HCT116 (cell line): ENCODE data around the gene SPOPL. TPM values are rescaled to one million over a fixed set of nuclear protein-coding genes. Genes with fewer than 3 reads are reported as not detected.

Source experiments
- ATAC-seq: fragments of 200-7000 bp; cut with Tn5 transposase; 2 replicates; pipeline ENCODE4 v1.9.1; 2020; ENCODE audit warnings: mild to moderate bottlenecking, moderate library complexity
- BruUV-seq: library from RNA; stranded (reverse); fragments of 400-500 nt; replicated peaks from 2 replicates; lab custom pipeline; 2021; lab: Mats Ljungman, UMichigan
- CTCF ChIA-PET: fragments of 300-600 bp; sonication (Branson Sonifier 250); formaldehyde crosslinking; loops from one replicate; lab custom pipeline; 2021; ENCODE audit warnings: antibody characterized with exemption; lab: Charles Lee
- POLR2A ChIA-PET: fragments of 300-600, 350-600 bp; sonication (Branson Sonifier 250); formaldehyde crosslinking; loops from one replicate; lab custom pipeline; 2021; ENCODE audit warnings: antibody characterized with exemption; lab: Charles Lee
- RAD21 ChIA-PET, 2 experiments: fragments of 300-600 bp; sonication (Branson Sonifier 250); formaldehyde crosslinking; loops; one replicate each; lab custom pipeline; 2023; ENCODE audit warnings: low total read pairs in 2 of 2; ENCODE audit not compliant: uncharacterized antibody in 2 of 2, unreplicated experiment in 2 of 2, low non-redundant PET in 1 of 2; lab: Charles Lee
- DNase-seq: peaks from one replicate; pipeline ENCODE4 v3.0.0-alpha.2; 2010; ENCODE audit warnings: low read depth, low spot score
- H2AFZ ChIP-seq: fragments of 200-600 bp; shearing (Covaris generic), sonication (generic); 2 replicates; pipeline ENCODE4 v1.6.1; 2017; ENCODE audit warnings: low read depth, mixed run types, mixed read lengths, antibody characterized with exemption, low read length; ENCODE audit not compliant: poor library complexity, severe bottlenecking
- H3K27ac ChIP-seq: 2 replicates; pipeline ENCODE4 v1.5.1; 2012; ENCODE audit warnings: low read depth, low read length
- H3K27me3 ChIP-seq: fragments of 200-600 bp; sonication (generic); 2 replicates; pipeline ENCODE4 v1.6.1; 2016; ENCODE audit warnings: mixed run types, low read length, mixed read lengths; ENCODE audit not compliant: insufficient read depth
- H3K36me3 ChIP-seq, 2 experiments: fragments of 200-500 bp in 1 of 2; fragments of 200-600 bp in 1 of 2; sonication (Bioruptor generic) in 1 of 2; sonication (generic) in 1 of 2; 2 replicates each; pipeline versions ENCODE4 v1.5.1 to v1.6.1; 2014 to 2016; ENCODE audit warnings: low read length in 2 of 2, inconsistent platforms in 1 of 2, mixed read lengths in 1 of 2, mixed run types in 1 of 2; ENCODE audit not compliant: insufficient read depth in 2 of 2, control insufficient read depth in 1 of 2
- H3K4me1 ChIP-seq, 2 experiments: fragments of 200-600 bp in 1 of 2; sonication (generic) in 1 of 2; 2 replicates each; pipeline versions ENCODE4 v1.5.1 to v1.6.1; 2012 to 2017; ENCODE audit warnings: low read length in 2 of 2, inconsistent platforms in 1 of 2, mild to moderate bottlenecking in 1 of 2, mixed read lengths in 1 of 2, mixed run types in 1 of 2, moderate library complexity in 1 of 2; ENCODE audit not compliant: insufficient read depth in 2 of 2, control insufficient read depth in 1 of 2
- H3K4me2 ChIP-seq: fragments of 200-600 bp; sonication (generic); 2 replicates; pipeline ENCODE4 v1.6.1; 2017; ENCODE audit warnings: mixed run types, low read length, mixed read lengths
- H3K4me3 ChIP-seq, 2 experiments: fragments of 200-600 bp in 1 of 2; sonication (generic) in 1 of 2; replicated peaks in 1 of 2; 2 replicates each; pipeline ENCODE4 v1.5.1; 2011 to 2016; ENCODE audit warnings: low read length in 2 of 2, control low read depth in 1 of 2, low read depth in 1 of 2, mild to moderate bottlenecking in 1 of 2, mixed read lengths in 1 of 2, mixed run types in 1 of 2
- H3K79me2 ChIP-seq: fragments of 200-600 bp; sonication (generic); 2 replicates; pipeline ENCODE4 v1.6.1; 2017; ENCODE audit warnings: mild to moderate bottlenecking, mixed run types, low read length, moderate library complexity, mixed read lengths; ENCODE audit not compliant: insufficient read depth
- H3K9ac ChIP-seq: fragments of 200-600 bp; sonication (generic); 2 replicates; pipeline ENCODE4 v1.6.1; 2016; ENCODE audit warnings: low read length, mixed read lengths
- H3K9me2 ChIP-seq: fragments of 200-600 bp; sonication (generic), shearing (Covaris generic); 2 replicates; pipeline ENCODE4 v1.6.1; 2017; ENCODE audit warnings: mixed run types, mild to moderate bottlenecking, moderate library complexity; ENCODE audit not compliant: insufficient read depth
- H3K9me3 ChIP-seq, 2 experiments: fragments of 200-500 bp in 1 of 2; fragments of 200-600 bp in 1 of 2; sonication (Bioruptor generic) in 1 of 2; sonication (generic) in 1 of 2; 2 replicates each; pipeline ENCODE4 v1.6.1; 2014 to 2017; ENCODE audit warnings: low read length in 2 of 2, mixed read lengths in 2 of 2, inconsistent platforms in 1 of 2, low read depth in 1 of 2, mild to moderate bottlenecking in 1 of 2, mixed run types in 1 of 2, moderate library complexity in 1 of 2; ENCODE audit not compliant: control insufficient read depth in 1 of 2, insufficient read depth in 1 of 2
- H4K20me1 ChIP-seq: fragments of 200-600 bp; sonication (generic), shearing (Covaris generic); 2 replicates; pipeline ENCODE4 v1.6.1; 2017; ENCODE audit warnings: mixed run types, mild to moderate bottlenecking, moderate library complexity; ENCODE audit not compliant: insufficient read depth
- ATF3 ChIP-seq: IDR thresholded peaks from 2 replicates; pipeline ENCODE4 v1.6.1; 2012
- CBX3 ChIP-seq: IDR thresholded peaks from 2 replicates; pipeline ENCODE4 v1.6.1; 2012; ENCODE audit warnings: low read depth
- CEBPB ChIP-seq: IDR thresholded peaks from 2 replicates; pipeline ENCODE4 v1.6.1; 2012; ENCODE audit warnings: low read depth
- ELF1 ChIP-seq: IDR thresholded peaks from 2 replicates; pipeline ENCODE4 v1.6.1; 2012; ENCODE audit warnings: low read depth, borderline replicate concordance
- EZH2phosphoT487 ChIP-seq: fragments of 200-600 bp; IDR thresholded peaks from 2 replicates; pipeline ENCODE4 v1.6.1; 2018; ENCODE audit warnings: antibody characterized with exemption, borderline replicate concordance
- JUND ChIP-seq: IDR thresholded peaks from 2 replicates; pipeline ENCODE4 v1.6.1; 2012
- RAD21 ChIP-seq: IDR thresholded peaks from 2 replicates; pipeline ENCODE4 v1.6.1; 2012; ENCODE audit warnings: low read depth, mild to moderate bottlenecking
- REST ChIP-seq: IDR thresholded peaks from 2 replicates; pipeline ENCODE4 v1.6.1; 2012; ENCODE audit warnings: low read depth
- SIN3A ChIP-seq: IDR thresholded peaks from 2 replicates; pipeline ENCODE4 v1.6.1; 2012; ENCODE audit warnings: low read depth
- SRF ChIP-seq: IDR thresholded peaks from 2 replicates; pipeline ENCODE4 v1.6.1; 2012; ENCODE audit warnings: low read depth
- TCF7L2 ChIP-seq: IDR thresholded peaks from 2 replicates; pipeline ENCODE4 v1.7.0; 2011; ENCODE audit warnings: borderline replicate concordance, inconsistent platforms; ENCODE audit not compliant: insufficient read depth, insufficient read length; ENCODE audit errors: extremely low read depth
- ZFX ChIP-seq: fragments of 450-650 bp; IDR thresholded peaks from 2 replicates; pipeline ENCODE4 v1.6.1; 2017
- intact Hi-C: fragments of 100-400 bp; cut with micrococcal nuclease; formaldehyde crosslinking; loops from 2 replicates; pipeline ENCODE4 v1.10.0; 2022
- total RNA-seq: library from RNA; stranded (reverse); gene quantifications from one replicate; pipeline ENCODE4 v1.2.1, GENCODE V29; 2021; ENCODE audit not compliant: unreplicated experiment

Gene SPOPL
- total RNA-seq, 1 experiment from 2014 or later = 48.3 TPM

GRCh38 chr2:138559641-138560040, 58.1 kb downstream of the SPOPL start:
- no peak overlapping the region for H3K4me3 ChIP-seq
- no peak overlapping the region for H3K27ac ChIP-seq
- no peak overlapping the region for H3K4me2 ChIP-seq
- no peaks in the 10 kb centered on the region for H4K20me1 ChIP-seq
- H3K9me2 ChIP-seq = no peaks in the 10 kb centered on the region
- no peak for DNase-seq
- H3K36me3 ChIP-seq = peaks cover 3 to 7% of the 10 kb centered on the region in 2 experiments; a peak in 2 of 4 replicates
- no peaks in the 10 kb centered on the region for H3K27me3 ChIP-seq
- H3K79me2 ChIP-seq = no peaks in the 10 kb centered on the region
- no peak overlapping the region for H3K9ac ChIP-seq
- H3K9me3 ChIP-seq = no peaks in the 10 kb centered on the region
- H2AFZ ChIP-seq = no peak overlapping the region
- ChIA-PET POLR2A (no interaction called here), RAD21 (no interaction called here), CTCF (no interaction called here)
- intact Hi-C loops = no loop called here
- no peaks in the 10 kb centered on the region for H3K4me1 ChIP-seq
- TF ChIP-seq JUND (no peak), ATF3 (no peak), REST (no peak), RAD21 (no peak), CBX3 (no peak)
- no TSS peak for BruUV-seq
- ATAC-seq = no peak

DNA sequence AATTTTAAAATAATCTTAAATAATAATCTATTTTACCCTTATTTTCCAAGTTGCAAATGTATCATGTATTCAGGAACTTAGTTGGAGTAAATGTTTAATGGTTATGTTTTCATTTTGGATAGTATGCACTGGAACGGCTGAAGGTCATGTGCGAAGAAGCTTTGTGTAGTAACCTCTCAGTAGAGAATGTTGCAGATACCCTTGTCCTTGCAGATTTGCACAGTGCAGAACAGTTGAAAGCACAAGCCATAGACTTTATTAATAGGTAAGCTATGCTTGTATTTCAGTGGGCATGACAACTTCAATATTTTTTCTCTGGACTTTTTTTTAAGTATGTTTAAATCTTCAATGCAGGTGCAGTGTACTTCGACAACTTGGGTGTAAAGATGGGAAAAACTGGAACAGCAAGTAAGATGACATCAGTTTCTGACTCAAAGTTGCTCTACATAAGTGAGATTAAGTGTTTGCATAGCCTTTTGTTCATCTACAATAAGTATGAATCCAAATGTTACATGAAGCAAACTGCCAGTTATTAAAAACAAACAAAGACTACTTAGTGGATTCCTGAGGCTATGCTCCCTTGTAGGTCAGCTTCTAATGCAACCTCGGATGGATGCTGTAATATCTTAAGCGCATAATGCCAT, 63.1 kb downstream of the SPOPL start:
- intact Hi-C loops = no loop called here
- Histone ChIP-seq H3K79me2 (no peaks in the 10 kb centered on the region), H3K9ac (no peak overlapping the region), H2AFZ (no peak overlapping the region), H3K9me3 (no peaks in the 10 kb centered on the region), H4K20me1 (no peaks in the 10 kb centered on the region), H3K9me2 (no peaks in the 10 kb centered on the region), H3K4me2 (no peak overlapping the region), H3K27ac (no peak overlapping the region), H3K36me3 (peaks cover 12% of the 10 kb centered on the region in 2 experiments; a peak in 2 of 4 replicates), H3K4me1 (no peaks in the 10 kb centered on the region), H3K27me3 (no peaks in the 10 kb centered on the region), H3K4me3 (no peak overlapping the region)
- POLR2A ChIA-PET = no interaction called here
- RAD21 ChIA-PET = no interaction called here
- CTCF ChIA-PET = no interaction called here
- DNase-seq = no peak
- BruUV-seq = no TSS peak
- no peak for ATAC-seq
- TF ChIP-seq ZFX (no peak), SIN3A (no peak), ELF1 (no peak), EZH2phosphoT487 (no peak), REST (no peak), CEBPB (no peak), SRF (no peak), TCF7L2 (no peak)
